ENCODE results near the gene CR1L.

CR1L gene

GRCh38 chr1:207645635-207646081 is 725 bp downstream of the CR1L start:
- no peak overlapping the region for H3K4me3 ChIP-seq (ENCODE audit: low read depth, low read length)

DNA sequence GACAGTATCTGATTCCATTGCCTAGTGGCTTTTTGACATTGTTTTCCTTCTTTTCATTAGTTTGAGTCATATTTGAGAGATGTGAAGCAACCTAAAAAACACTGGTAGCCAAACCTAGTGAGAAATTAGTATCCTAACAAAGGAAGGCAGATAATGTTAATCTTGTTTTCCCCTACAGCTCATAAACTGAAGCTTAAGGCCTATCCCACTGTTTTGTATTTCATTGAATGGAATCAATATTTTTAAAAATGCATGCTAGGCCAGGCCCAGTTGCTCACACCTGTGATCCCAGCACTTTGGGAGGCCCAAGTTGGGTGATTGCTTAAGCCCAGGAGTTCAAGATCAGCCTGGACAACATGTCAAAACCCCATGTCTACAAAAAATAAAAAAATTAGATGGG is 1.2 kb downstream of the CR1L start:
- H3K4me3 ChIP-seq (ENCODE audit: low read depth, low read length): no peak overlapping the region

More at GRCh38 chr1:207645635-207646081, 725 bp downstream of the CR1L start:
- H3K9me3 ChIP-seq (ENCODE audit: severe bottlenecking): peaks cover 16% of the 10 kb centered on the region
- no peaks in the 10 kb centered on the region for H3K36me3 ChIP-seq
- peaks cover 96% of the 10 kb centered on the region for H3K27me3 ChIP-seq (ENCODE audit: insufficient read depth, low read depth, severe bottlenecking)
- DNase-seq: no peak
- no peak overlapping the region for H3K27ac ChIP-seq
- TF ChIP-seq, protein P1, sequence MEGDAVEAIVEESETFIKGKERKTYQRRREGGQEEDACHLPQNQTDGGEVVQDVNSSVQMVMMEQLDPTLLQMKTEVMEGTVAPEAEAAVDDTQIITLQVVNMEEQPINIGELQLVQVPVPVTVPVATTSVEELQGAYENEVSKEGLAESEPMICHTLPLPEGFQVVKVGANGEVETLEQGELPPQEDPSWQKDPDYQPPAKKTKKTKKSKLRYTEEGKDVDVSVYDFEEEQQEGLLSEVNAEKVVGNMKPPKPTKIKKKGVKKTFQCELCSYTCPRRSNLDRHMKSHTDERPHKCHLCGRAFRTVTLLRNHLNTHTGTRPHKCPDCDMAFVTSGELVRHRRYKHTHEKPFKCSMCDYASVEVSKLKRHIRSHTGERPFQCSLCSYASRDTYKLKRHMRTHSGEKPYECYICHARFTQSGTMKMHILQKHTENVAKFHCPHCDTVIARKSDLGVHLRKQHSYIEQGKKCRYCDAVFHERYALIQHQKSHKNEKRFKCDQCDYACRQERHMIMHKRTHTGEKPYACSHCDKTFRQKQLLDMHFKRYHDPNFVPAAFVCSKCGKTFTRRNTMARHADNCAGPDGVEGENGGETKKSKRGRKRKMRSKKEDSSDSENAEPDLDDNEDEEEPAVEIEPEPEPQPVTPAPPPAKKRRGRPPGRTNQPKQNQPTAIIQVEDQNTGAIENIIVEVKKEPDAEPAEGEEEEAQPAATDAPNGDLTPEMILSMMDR (IDR thresholded peaks at IDR 0.05; ENCODE audit: low read depth, low read length): no peak

GRCh38 chr1:207646944-207647579 is 2.1 kb downstream of the CR1L start:
- H3K36me3 ChIP-seq: no peaks in the 10 kb centered on the region
- DNase-seq: no peak
- no peak overlapping the region for H3K4me3 ChIP-seq (ENCODE audit: low read depth, low read length)

More for the DNA sequence above, 1.2 kb downstream of the CR1L start:
- Histone ChIP-seq H3K9me3 (ENCODE audit: severe bottlenecking) (peaks cover 16% of the 10 kb centered on the region), H3K27me3 (ENCODE audit: insufficient read depth, low read depth, severe bottlenecking) (peaks cover 96% of the 10 kb centered on the region), H3K27ac (no peak overlapping the region), H3K36me3 (no peaks in the 10 kb centered on the region)
- no peak for DNase-seq
- TF ChIP-seq, protein P1 (IDR thresholded peaks at IDR 0.05; ENCODE audit: low read depth, low read length): no peak

DNA sequence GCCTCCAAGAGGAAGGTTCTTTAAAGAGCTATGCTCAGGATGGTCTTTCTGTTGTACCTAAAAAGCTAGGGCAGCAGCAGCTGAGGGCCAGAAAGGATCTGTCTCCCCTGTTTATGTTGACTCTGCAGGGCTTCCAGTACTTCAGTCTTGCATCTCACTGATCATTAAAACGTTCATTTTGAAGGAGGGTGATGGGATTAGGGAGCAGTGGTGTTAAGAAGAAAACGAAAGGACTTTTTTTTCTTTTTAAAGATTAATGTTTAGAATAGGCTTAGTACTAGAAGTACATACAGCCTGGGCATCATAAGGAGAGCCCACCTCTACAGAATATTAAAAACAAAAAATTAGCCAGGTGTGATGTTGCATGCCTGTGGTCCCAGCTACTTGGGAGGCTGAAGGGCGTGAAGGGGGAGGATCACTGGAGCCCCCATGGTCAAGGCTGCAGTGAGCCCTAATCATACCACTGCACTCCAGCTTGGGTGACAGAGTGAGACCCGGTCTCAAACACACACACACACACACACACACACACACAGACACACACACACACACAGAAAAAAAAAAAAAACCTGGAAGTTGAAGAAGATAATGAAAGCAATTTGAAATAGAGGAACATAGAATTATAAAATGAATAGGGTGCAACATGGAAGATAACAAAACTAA is 2.9 kb downstream of the CR1L start:
- Histone ChIP-seq H3K27me3 (ENCODE audit: insufficient read depth, low read depth, severe bottlenecking) (peaks cover 96% of the 10 kb centered on the region), H3K9me3 (ENCODE audit: severe bottlenecking) (peaks cover 16% of the 10 kb centered on the region), H3K36me3 (no peaks in the 10 kb centered on the region), H3K4me3 (ENCODE audit: low read depth, low read length) (no peak overlapping the region), H3K27ac (no peak overlapping the region)
- TF ChIP-seq, protein P1 (IDR thresholded peaks at IDR 0.05; ENCODE audit: low read depth, low read length): no peak
- no peak for DNase-seq

More at GRCh38 chr1:207646944-207647579, 2.1 kb downstream of the CR1L start:
- Histone ChIP-seq H3K9me3 (ENCODE audit: severe bottlenecking) (peaks cover 16% of the 10 kb centered on the region), H3K27me3 (ENCODE audit: insufficient read depth, low read depth, severe bottlenecking) (peaks cover 99% of the 10 kb centered on the region), H3K27ac (no peak overlapping the region)
- TF ChIP-seq, protein P1 (IDR thresholded peaks at IDR 0.05; ENCODE audit: low read depth, low read length): no peak

DNA sequence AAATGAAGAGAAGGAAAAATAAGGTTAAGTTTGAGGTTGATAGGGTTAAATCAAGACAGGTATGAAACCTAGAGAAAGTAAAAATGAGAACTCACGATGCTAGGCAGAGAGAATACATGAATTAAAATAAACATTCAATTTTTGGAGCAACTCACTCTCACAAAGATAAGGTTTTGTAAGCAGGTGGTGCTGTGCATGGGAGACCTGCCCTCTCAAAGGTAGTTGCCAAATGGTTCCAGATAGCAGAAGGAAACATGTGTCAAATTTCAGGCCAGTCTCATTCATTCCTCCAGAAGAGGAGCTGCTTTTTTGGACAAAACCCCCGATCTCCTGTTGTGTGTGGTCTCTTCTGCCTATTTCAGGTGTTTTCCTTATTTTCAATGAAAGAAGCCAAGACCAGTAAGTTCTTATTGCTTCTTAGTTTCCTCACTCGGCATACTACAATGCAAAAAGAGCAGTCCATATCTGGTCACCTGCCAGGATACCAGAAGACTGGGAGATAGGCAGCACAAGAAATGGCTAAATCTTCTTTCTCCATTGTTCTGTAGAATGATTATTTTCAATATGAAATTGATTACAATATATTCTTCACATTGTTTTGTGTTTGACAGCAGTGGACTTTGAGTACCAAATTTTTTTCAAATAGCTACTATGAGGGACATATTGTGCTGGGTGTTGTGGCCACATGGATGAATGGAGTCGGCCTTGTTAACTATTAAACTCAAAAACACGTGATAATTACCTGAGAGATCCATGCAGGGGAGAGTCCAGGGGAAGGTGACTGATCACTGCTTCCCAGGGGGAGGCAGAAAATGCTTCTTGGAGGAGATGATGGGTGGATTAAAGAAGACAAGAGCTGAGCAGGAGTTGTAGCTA is 3.6 kb downstream of the CR1L start:
- TF ChIP-seq, protein P1 (IDR thresholded peaks at IDR 0.05; ENCODE audit: low read depth, low read length): no peak
- H3K36me3 ChIP-seq: no peaks in the 10 kb centered on the region
- peaks cover 96% of the 10 kb centered on the region for H3K27me3 ChIP-seq (ENCODE audit: insufficient read depth, low read depth, severe bottlenecking)
- DNase-seq: no peak
- H3K4me3 ChIP-seq (ENCODE audit: low read depth, low read length): no peak overlapping the region
- no peak overlapping the region for H3K27ac ChIP-seq
- peaks cover 16% of the 10 kb centered on the region for H3K9me3 ChIP-seq (ENCODE audit: severe bottlenecking)
